Measurements from ENCODE around the gene COMMD3.

DNA sequence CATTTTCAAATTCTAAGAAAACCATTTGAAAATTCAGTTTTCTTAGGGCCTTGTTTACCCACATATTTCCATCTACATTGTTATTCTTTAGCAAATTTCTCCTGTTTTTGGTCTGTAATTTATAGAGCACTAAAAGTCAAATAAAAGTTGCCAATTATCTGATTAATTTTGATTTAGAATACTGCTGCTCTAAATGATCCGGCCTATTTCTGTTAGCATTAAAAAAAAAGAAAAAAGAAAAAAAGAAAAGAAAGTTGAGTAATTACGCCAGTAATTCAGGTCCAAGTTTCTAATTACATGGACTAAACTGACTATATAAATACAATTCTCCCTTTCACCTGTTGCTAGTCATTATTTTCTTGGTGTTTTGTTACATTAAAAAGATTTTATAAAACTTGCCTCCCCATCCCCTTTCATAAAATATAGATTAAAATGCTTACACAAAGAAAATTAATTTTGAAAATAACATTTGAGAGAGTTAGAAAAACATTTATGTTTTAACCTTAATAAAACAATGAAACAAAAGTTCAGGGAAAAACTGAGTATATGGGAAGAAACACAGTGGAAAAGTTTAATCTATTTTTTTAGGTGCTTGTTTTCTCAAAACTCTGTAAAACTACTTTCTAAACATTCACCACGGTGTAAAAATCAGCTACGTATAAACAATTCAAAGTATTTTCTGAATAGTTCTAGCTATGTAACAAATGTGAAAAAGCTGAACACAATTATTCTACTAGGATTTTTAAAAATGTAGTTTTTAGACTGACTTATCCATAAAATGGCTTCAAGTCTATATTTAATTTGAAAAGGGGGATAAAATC is 6.8 kb upstream of the COMMD3 start:
- TF ChIP-seq, protein P1, sequence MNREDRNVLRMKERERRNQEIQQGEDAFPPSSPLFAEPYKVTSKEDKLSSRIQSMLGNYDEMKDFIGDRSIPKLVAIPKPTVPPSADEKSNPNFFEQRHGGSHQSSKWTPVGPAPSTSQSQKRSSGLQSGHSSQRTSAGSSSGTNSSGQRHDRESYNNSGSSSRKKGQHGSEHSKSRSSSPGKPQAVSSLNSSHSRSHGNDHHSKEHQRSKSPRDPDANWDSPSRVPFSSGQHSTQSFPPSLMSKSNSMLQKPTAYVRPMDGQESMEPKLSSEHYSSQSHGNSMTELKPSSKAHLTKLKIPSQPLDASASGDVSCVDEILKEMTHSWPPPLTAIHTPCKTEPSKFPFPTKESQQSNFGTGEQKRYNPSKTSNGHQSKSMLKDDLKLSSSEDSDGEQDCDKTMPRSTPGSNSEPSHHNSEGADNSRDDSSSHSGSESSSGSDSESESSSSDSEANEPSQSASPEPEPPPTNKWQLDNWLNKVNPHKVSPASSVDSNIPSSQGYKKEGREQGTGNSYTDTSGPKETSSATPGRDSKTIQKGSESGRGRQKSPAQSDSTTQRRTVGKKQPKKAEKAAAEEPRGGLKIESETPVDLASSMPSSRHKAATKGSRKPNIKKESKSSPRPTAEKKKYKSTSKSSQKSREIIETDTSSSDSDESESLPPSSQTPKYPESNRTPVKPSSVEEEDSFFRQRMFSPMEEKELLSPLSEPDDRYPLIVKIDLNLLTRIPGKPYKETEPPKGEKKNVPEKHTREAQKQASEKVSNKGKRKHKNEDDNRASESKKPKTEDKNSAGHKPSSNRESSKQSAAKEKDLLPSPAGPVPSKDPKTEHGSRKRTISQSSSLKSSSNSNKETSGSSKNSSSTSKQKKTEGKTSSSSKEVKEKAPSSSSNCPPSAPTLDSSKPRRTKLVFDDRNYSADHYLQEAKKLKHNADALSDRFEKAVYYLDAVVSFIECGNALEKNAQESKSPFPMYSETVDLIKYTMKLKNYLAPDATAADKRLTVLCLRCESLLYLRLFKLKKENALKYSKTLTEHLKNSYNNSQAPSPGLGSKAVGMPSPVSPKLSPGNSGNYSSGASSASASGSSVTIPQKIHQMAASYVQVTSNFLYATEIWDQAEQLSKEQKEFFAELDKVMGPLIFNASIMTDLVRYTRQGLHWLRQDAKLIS (CRISPR knock-in tag; IDR thresholded peaks at IDR 0.05; ENCODE audit: borderline replicate concordance), result no peak
- TF ChIP-seq, protein P2, sequence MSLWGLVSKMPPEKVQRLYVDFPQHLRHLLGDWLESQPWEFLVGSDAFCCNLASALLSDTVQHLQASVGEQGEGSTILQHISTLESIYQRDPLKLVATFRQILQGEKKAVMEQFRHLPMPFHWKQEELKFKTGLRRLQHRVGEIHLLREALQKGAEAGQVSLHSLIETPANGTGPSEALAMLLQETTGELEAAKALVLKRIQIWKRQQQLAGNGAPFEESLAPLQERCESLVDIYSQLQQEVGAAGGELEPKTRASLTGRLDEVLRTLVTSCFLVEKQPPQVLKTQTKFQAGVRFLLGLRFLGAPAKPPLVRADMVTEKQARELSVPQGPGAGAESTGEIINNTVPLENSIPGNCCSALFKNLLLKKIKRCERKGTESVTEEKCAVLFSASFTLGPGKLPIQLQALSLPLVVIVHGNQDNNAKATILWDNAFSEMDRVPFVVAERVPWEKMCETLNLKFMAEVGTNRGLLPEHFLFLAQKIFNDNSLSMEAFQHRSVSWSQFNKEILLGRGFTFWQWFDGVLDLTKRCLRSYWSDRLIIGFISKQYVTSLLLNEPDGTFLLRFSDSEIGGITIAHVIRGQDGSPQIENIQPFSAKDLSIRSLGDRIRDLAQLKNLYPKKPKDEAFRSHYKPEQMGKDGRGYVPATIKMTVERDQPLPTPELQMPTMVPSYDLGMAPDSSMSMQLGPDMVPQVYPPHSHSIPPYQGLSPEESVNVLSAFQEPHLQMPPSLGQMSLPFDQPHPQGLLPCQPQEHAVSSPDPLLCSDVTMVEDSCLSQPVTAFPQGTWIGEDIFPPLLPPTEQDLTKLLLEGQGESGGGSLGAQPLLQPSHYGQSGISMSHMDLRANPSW (CRISPR knock-in tag; conservative IDR thresholded peaks at IDR 0.05; ENCODE audit: low read depth), result no peak
- TF ChIP-seq ZNF263 (CRISPR knock-in tag; IDR thresholded peaks at IDR 0.05; ENCODE audit: low read depth) (no peak), SP1 (CRISPR knock-in tag; conservative IDR thresholded peaks at IDR 0.05) (no peak), KAT7 (CRISPR knock-in tag; IDR thresholded peaks at IDR 0.05; ENCODE audit: borderline replicate concordance) (no peak), ZNF512 (CRISPR knock-in tag; IDR thresholded peaks at IDR 0.05; ENCODE audit: borderline replicate concordance) (no peak), JAZF1 (CRISPR knock-in tag; IDR thresholded peaks at IDR 0.05) (no peak)
- TF ChIP-seq, protein P3, sequence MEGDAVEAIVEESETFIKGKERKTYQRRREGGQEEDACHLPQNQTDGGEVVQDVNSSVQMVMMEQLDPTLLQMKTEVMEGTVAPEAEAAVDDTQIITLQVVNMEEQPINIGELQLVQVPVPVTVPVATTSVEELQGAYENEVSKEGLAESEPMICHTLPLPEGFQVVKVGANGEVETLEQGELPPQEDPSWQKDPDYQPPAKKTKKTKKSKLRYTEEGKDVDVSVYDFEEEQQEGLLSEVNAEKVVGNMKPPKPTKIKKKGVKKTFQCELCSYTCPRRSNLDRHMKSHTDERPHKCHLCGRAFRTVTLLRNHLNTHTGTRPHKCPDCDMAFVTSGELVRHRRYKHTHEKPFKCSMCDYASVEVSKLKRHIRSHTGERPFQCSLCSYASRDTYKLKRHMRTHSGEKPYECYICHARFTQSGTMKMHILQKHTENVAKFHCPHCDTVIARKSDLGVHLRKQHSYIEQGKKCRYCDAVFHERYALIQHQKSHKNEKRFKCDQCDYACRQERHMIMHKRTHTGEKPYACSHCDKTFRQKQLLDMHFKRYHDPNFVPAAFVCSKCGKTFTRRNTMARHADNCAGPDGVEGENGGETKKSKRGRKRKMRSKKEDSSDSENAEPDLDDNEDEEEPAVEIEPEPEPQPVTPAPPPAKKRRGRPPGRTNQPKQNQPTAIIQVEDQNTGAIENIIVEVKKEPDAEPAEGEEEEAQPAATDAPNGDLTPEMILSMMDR (IDR thresholded peaks at IDR 0.05), result no peak
